GM18507 (cell line): ENCODE data around the gene KMT2B.
"Not testable (repeated sequence)": the region's sequence is repeated elsewhere in the genome, so short reads cannot be mapped to it uniquely, and the experiment has no call there.

ENCODE experiments used
- DNase-seq: peaks from one replicate; pipeline ENCODE4 v3.0.0; 2011; ENCODE audit warnings: low read depth; ENCODE audit not compliant: insufficient read length; ENCODE audit errors: extremely low spot score
- FAIRE-seq: peaks from 2 replicates; lab custom pipeline; 2011; peaks lifted over from hg19 to GRCh38; lab: Jason Lieb, UNC

The KMT2B gene, protein sequence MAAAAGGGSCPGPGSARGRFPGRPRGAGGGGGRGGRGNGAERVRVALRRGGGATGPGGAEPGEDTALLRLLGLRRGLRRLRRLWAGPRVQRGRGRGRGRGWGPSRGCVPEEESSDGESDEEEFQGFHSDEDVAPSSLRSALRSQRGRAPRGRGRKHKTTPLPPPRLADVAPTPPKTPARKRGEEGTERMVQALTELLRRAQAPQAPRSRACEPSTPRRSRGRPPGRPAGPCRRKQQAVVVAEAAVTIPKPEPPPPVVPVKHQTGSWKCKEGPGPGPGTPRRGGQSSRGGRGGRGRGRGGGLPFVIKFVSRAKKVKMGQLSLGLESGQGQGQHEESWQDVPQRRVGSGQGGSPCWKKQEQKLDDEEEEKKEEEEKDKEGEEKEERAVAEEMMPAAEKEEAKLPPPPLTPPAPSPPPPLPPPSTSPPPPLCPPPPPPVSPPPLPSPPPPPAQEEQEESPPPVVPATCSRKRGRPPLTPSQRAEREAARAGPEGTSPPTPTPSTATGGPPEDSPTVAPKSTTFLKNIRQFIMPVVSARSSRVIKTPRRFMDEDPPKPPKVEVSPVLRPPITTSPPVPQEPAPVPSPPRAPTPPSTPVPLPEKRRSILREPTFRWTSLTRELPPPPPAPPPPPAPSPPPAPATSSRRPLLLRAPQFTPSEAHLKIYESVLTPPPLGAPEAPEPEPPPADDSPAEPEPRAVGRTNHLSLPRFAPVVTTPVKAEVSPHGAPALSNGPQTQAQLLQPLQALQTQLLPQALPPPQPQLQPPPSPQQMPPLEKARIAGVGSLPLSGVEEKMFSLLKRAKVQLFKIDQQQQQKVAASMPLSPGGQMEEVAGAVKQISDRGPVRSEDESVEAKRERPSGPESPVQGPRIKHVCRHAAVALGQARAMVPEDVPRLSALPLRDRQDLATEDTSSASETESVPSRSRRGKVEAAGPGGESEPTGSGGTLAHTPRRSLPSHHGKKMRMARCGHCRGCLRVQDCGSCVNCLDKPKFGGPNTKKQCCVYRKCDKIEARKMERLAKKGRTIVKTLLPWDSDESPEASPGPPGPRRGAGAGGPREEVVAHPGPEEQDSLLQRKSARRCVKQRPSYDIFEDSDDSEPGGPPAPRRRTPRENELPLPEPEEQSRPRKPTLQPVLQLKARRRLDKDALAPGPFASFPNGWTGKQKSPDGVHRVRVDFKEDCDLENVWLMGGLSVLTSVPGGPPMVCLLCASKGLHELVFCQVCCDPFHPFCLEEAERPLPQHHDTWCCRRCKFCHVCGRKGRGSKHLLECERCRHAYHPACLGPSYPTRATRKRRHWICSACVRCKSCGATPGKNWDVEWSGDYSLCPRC (N-terminal part only)

DNA sequence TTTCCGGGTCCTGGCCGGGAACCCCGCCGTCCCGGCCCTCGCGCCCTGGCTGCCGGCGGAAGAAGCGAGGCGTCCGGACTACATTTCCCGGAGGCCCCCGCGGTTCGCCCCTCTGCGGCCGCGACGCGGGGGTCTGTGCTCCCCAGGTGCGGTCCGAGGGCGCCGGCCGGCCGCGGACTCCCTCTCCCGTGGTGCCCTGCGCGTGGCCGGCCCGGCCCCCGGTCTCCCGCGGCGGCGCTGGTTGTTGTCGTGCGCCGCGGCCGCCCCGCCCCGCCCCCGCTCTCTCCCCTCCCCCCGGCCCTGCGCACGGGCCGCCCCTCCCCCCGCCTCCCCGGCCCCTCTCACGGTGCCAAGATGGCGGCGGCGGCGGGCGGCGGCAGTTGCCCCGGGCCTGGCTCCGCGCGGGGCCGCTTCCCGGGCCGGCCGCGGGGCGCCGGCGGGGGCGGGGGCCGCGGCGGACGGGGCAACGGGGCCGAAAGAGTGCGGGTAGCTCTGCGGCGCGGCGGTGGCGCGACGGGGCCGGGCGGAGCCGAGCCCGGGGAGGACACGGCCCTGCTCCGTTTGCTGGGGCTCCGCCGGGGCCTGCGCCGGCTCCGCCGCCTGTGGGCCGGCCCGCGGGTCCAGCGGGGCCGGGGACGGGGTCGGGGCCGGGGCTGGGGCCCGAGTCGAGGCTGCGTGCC is at the start of gene KMT2B:
TSS of gene KMT2B (plus strand) at position 339 of the 680 bp plus-strand sequence. CDS start at position 355, 16 bp downstream.
- FAIRE-seq, result no peak

DNA sequence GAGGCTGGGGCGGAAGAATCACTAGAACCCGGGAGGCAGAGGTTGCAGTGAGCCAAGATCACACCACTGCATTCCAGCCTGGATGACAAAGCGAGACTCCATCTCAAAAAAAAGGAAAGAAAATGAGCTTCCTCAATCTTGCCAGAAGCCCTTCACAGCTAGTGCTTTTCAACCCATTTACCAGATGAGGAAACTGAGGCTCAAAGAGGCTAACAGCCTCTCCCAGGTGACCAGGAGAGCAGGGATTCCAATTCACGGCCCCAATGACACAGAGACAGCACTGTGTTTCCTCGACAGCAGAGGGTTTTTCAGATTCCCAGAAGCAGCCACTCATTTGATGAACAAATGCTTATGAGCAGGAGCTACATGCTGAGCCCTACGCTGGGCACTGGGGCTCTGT is 48.2 kb upstream of the KMT2B start:
- DNase-seq (no peak), FAIRE-seq (no peak)

More for the DNA sequence above, at the start of gene KMT2B:
- no peak for DNase-seq

DNA sequence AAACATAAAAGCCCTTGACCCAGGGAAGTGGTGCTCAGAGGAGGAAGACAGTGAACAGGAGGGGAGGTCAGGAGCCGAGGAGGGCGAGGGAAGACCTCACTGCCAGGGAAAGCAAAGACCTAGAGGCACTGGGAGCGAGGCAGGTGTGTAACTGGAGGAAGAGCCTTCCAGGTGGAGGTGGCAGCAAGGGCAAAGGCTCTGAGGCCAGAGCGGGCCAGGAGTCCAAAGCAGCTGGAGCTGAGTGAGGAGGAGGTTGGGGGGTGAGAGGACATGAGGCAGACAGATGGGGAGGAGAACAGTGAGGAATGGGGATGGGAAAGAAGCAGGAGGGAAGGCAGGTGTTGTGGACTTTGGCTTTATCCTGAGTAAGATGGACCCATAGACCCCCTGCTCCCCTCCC is 47.8 kb upstream of the KMT2B start:
- DNase-seq (no peak), FAIRE-seq (no peak)

DNA sequence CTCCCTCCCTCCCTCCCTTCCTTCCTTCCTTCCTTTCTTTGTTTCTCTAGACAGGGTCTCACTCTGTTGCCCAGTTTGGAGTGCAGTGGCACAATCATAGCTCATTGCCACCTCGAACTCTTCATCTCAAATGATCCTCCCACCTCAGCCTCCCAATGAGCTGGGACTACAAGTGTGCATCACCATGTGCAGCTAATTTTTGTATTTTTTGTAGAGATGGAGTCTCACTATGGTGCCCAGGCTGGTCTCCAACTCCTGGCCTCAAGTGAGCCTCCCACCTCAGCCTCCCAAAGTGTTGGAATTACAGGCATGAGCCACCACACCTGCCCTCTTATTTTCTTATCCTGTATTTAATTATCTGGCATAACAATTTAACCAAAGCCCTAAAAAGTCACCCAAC is 47.1 kb upstream of the KMT2B start:
- DNase-seq (no peak), FAIRE-seq (no peak)

DNA sequence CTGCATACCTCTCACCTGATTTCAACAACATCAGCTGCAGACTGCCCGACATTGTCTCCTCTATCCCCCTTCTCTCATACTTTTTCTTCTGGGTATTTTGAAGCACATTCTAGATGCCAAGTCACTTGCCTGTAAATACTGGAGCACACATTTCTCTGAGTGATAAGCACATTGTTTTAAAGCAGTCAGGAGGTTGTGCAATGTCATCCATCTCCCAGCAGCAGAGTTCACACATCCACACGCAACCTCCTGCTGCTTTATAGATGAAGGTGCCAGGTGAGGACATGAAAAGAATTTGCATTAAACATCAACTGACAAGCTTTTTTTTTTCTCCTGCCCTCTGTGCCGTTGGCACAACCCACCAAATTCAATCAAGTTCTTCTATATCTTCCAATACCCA is 46.0 kb upstream of the KMT2B start:
- DNase-seq, result no peak
- no peak for FAIRE-seq

DNA sequence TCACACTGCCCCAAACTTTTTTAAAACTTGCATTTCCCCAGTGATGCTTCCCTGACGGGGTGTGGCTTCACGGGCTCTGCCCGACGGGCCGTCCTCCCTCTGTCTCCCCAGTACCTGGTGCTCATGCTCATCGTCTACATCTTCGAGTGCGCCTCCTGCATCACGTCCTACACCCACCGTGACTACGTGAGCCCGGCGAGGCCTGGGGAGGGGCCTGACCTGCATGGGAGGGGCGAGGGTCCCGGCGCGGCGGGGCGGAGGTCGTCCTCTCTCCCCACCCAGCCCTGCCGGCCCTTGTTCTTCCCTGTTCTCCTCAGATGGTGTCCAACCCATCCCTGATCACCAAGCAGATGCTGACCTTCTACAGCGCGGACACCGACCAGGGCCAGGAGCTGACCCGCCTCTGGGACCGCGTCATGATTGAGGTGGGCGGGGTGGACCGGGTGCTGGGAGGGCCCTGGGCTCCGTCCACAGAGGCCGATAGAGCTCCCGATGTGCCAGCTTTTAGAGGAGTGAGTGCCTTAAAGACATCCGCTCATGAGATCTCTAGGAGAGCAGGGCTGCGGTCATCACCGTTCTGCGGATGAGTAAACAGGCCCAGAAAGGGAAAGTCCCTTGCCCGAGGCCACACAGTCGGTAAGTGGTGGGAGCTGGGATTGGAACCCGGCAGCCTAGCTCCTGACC is 44.5 kb upstream of the KMT2B start:
- peak; percentile 80 for FAIRE-seq
- peak; percentile 32 for DNase-seq

DNA sequence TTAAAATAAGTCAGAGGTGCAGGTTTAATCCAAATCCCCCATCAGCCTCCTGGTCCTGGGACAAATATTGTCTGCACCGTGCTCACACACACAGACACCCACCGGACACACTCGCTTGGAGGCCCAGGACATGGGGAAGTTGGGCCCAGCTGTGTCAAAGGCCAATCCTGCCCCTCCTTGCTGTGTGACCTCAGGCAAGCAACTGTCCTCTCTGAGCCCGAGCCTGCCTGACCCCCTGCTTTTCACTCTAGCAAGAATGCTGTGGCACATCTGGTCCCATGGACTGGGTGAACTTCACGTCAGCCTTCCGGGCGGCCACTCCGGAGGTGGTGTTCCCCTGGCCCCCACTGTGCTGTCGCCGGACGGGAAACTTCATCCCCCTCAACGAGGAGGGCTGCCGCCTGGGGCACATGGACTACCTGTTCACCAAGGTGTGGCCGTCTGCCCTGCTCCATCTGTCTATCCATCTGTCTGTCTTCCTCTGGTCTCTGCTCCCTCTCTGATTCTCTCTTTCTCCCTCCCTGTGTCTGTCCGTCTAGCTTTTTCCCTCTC is 42.1 kb upstream of the KMT2B start:
- DNase-seq, result no peak
- FAIRE-seq, result no peak

DNA sequence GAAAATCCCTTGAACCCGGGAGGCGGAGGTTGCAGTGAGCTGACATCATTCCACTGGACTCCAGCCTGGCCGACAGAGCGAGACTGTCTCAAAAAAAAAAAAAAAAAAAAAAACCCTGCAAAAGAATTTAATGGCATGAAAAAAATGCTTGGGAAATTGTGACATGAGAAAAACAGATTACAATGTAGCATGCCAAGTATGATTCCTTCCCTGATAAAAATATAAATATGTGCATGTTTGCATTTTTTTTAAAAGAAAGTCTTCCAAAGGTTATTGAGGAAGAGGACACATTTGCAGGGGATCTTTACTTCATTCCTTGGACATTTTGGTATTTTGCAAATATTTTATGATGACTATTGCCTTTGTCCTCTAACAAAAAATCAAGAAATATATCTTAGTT is 28.0 kb upstream of the KMT2B start:
- FAIRE-seq, result no peak
- DNase-seq, result no peak

DNA sequence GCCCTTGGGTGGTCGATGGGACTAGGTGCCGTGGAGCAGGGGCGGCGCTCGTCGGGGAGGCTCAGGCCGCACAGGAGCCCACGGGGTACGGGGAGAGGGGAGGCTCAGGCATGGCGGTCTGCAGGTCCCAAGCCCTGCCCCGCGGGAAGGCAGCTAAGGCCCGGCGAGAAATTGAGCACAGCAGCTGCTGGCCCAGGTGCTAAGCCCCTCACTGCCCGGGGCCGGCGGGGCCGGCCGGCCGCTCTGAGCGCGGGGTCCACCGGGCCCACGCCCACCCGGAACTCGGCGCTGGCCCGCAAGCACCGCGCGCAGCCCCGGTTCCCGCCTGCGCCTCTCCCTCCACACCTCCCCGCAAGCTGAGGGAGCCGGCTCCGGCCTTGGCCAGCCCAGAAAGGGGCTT is 26.7 kb upstream of the KMT2B start:
- DNase-seq, FAIRE-seq: not testable (repeated sequence)

DNA sequence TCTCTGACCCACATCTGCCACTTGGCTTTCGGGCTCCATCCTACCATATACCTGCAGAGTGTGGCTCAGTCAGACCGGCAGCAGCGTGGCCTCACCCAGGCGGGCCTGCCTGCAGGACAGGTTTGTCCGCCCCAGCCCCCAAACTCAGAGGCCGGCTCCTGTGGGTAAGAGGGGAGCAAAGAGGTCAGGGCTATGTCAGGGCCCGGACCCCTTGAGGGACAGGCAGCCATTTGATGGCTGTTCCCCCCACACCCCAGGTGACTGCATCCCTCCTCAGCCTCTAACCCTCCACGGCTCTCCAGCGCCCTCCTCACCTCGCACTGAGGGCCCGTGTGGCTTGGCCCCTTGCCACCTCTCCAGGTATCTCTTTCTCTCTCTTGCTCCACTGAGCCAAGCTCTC is 25.8 kb upstream of the KMT2B start:
- DNase-seq (no peak), FAIRE-seq (no peak)

DNA sequence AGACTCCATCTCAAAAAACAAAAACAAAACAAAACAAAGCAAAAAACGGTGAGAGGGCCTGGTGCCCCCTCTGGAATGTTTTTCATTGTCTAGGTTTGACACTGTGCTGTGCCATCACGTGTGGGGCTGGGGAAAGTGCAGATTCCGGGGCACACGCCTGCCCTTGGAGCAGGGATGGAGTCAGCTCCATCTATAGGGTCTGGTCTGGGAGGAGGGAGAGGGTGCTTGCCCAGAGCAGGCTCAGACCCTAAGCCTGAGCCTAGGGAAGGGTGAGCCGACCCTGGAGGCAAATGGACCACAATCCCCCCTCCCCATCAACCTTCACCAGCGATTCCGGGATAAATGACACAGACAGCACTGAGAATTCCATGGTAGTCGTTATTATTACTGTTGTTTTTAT is 24.4 kb upstream of the KMT2B start:
- no peak for DNase-seq
- FAIRE-seq, result no peak

DNA sequence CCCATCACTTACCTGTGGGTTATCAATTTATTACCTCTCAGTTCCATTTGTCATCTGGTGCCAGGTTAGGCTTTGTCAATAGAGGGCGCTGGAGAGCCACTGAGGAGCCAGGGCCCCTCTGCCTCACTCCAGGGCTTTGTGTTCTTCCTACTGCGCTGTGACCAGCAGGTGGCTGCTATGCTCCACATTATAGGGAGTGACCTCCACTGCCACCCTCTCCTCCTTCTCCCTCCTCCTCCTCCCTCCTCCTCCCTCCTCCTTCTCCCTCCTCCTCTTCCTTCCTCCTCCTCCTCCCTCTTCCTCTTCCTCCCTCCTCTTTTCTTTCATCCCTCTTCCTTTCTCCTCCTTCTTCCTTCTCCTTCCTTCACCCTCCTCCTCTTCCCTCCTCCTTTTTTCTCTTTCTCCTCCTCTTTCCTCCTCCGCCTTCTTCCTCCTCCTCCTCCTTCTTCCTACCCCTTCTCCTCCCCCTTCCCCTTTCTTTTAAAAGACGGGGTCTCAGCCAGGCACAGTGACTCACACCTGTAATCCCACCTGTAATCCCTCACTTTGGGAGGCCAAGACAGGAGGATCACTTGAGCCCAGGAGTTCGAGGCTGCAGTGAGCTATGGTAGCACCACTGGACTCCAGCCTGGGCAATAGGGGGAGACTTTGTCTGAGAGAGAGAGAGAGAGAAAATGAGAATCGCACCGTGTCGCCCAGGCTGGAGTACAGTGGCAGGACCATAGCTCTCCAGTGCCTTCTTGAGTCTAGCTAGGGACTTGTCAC is 23.8 kb upstream of the KMT2B start:
- FAIRE-seq, result peak; percentile 96
- peak; percentile 80 for DNase-seq

DNA sequence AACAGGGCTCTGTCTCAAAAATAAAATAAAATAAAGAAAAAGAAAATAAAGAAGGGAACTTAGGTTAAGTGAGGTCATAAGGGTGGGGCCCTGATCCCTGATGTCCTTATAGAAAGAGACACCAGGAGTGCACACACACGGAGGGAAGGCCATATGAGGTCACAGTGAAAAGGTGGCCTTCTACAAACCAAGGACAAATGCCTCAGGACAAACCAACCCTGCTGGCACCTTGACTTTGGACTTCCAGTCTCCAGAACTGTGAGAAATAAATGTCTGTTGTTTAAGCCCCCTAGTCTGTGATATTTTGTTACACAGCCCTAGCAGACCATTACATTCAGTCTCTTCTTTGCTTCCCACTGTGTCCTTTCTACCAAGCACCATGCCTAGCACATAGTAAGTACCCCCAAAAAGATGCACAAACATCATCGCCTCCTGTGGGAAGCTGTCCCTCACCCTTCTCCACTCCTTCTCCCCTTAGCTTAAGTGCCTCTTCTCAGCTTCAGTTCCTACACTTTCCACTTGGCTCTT is 21.8 kb upstream of the KMT2B start:
- no peak for FAIRE-seq
- DNase-seq, result no peak

DNA sequence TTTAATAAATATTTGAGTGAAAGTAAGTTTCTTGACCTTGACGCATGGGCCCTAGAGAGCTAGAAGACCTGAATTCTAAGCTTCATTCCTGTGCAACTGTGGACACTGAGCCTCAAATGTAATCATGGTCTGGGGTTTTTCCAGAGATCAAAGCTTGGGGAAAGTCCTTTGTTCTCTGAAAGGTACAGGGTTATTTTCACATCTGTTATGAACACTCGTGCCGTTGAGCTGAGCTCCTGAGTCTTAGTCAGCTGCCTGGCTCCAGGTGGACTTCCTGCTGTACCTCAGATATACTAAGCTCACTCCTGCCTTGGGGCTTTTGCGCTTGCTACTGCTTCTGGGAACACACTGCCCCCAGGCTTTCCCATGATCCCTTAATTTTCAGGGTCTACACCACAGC is 21.0 kb upstream of the KMT2B start:
- DNase-seq (no peak), FAIRE-seq (peak; percentile 65)

DNA sequence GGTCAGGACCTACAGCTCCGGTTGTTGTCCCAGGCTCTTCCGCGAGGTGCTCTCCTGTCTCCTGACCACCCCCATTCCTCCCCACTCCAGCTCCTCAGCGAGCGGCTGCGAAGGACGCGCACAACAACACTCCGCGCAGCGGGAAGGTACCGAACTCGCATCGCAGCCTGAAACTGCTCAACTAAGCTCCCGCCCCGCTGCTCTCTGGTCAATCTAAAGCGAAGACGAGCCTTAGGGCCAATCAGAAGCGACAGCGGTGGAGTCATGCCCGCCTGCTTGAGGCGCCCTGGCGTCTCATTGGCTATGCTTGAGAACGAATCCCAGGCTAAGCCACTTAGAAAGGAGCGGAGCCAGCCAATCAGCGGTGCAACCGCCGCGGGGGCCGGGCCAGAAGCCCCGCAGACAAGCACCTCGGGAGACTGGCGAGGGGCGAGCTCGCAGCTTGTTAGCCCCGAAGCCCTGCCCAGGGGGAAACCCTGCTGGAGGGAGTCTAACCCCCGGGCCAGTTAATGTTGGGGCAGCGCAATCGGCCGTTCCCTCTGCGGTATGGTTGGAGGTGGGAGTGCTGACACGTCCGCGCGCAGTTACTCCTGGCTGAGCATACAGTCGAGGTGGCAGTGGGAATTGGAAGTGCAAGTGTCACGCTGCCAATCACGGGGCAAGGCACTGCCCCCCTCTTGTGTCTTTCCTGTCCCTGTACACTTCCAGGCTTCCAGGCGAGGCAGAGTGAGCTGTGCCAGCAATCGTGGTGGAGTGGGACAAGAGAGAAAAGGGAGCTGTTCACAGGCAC is 15.4 kb upstream of the KMT2B start:
- peak; percentile 85 for DNase-seq
- FAIRE-seq, result peak; percentile 100

DNA sequence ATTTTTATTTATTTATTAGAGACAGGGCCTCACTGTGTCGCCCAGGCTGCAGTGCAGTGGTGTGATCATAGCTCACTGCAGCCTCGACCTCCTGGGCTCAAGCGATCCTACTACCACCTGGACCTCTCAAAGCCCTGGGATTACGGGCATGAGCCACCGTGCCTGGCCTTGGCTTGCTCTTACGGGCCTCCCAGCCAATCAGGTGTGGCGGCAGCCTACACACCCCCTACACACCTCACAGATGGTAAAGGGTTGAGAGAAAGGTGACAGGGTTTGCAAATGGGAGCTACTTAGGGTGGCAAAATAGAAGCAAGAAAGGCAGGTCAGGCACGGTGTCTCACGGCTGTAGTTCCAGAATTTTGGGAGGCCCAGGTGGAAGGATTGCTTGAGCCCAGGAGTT is 14.5 kb upstream of the KMT2B start:
- no peak for FAIRE-seq
- DNase-seq, result no peak

DNA sequence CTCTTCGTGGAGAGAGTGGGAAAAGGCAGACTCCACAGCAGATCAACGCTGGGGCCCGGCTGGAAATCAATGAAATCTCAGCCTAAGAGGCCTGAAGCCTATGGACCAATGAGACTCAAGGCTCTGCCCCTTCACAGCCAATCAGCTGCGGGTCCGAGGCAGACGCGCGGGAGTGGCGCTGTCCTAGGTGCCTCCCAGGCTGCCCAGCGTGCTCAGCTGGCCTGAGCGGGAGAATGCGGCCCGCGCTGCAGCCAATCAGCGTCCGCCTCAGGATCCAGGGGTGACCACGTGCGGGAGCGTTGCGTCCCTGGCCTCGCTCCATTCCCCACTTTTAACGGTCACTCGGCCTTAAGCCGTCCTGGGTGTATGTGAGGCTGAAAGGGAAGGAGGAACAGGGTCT is 13.6 kb upstream of the KMT2B start, which contains the start of gene ZBTB32:
TSS of gene ZBTB32 (plus strand) at position 341 of the 400 bp plus-strand sequence. CDS start 10,069 bp downstream, outside the sequence.
- DNase-seq, result no peak
- FAIRE-seq, result no peak
